ENCODE results near the gene WWOX. TPM values are rescaled to one million over a fixed set of nuclear protein-coding genes. Genes with fewer than 3 reads are reported as not detected.

The WWOX gene
- total RNA-seq, 3 donors from 2014 or later (not counting 1 experiment from before 2014, with no cell fraction given): 21.0 to 29.8 (median 27.0) TPM

DNA sequence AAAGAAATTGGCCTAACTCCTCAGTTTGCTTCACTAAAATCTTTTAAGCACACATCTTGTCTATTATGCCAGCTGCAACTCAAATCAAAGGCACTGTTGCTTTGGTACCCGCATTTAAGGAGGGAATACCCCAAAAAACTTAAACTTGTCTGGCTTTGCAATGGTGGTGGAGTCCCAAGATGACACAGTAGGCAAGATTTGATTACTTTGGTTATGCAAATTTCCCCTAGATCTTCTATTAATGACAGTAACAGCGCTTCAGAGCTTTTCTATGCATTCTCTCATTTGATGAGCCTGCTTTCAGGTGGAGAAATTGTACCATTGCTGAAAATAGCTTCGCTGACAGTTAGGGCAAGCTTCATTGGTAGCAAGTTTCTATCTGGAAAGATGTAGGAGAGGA is 27.2 kb downstream of the WWOX start:
- no peak overlapping the region for H3K27ac Mint-ChIP-seq
- H3K36me3 Mint-ChIP-seq: no peaks in the 10 kb centered on the region
- no peaks in the 10 kb centered on the region for H3K36me3 ChIP-seq (ENCODE audit: control insufficient read depth, insufficient read depth, low read length)
- no peaks in the 10 kb centered on the region for H3K9me3 Mint-ChIP-seq
- 90% methylated on average over 3 of the region's 3 CpGs for WGBS (ENCODE audit: insufficient coverage)
- no peak overlapping the region for H3K4me3 ChIP-seq (ENCODE audit: low read length)
- no peaks in the 10 kb centered on the region for H3K9me3 ChIP-seq (ENCODE audit: control insufficient read depth, insufficient read depth, low read length)
- intact Hi-C loops (cut with micrococcal nuclease): no loop called here
- H3K4me3 Mint-ChIP-seq: no peak overlapping the region
- no peak overlapping the region for H3K27ac ChIP-seq (ENCODE audit: low read length)
- H3K4me1 Mint-ChIP-seq: peaks cover 5% of the 10 kb centered on the region in 2 donors
- TF ChIP-seq CTCF (IDR thresholded peaks at IDR 0.05): no peak
- H3K27me3 ChIP-seq (ENCODE audit: control insufficient read depth, insufficient read depth, low read length): no peaks in the 10 kb centered on the region
- ATAC-seq (no peak), DNase-seq (no peak)
- H3K4me1 ChIP-seq (ENCODE audit: control insufficient read depth, insufficient read depth, low read length): no peaks in the 10 kb centered on the region
- no peaks in the 10 kb centered on the region for H3K27me3 Mint-ChIP-seq (ENCODE audit: low read depth in 2 of 2)

DNA sequence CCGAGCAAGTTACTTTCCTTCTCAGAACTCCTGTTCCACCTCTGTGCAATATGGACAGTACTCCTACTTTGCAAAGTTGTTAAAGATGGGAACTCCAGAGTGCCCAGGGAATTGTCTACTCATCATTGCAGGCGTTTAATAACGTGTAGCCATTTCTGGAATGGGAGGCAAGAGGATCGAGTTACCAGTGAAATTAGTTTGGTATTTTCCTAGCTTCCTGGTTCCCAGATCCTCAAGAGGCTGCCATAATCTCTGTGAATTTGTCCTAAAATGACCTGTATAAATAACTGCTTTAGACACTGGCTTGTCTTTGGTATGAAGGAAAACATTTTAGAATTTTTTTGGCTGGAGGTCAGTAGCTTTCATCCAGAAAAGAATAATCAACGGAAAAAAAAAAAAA is 27.7 kb downstream of the WWOX start:
- Histone ChIP-seq H3K36me3 (ENCODE audit: control insufficient read depth, insufficient read depth, low read length) (no peaks in the 10 kb centered on the region), H3K4me3 (ENCODE audit: low read length) (no peak overlapping the region), H3K9me3 (ENCODE audit: control insufficient read depth, insufficient read depth, low read length) (no peaks in the 10 kb centered on the region), H3K27ac (ENCODE audit: low read length) (no peak overlapping the region), H3K4me1 (ENCODE audit: control insufficient read depth, insufficient read depth, low read length) (no peaks in the 10 kb centered on the region), H3K27me3 (ENCODE audit: control insufficient read depth, insufficient read depth, low read length) (no peaks in the 10 kb centered on the region)
- Mint-ChIP-seq H3K9me3 (no peaks in the 10 kb centered on the region), H3K27ac (no peak overlapping the region), H3K27me3 (ENCODE audit: low read depth in 2 of 2) (no peaks in the 10 kb centered on the region), H3K36me3 (no peaks in the 10 kb centered on the region), H3K4me3 (no peak overlapping the region), H3K4me1 (peaks cover 5% of the 10 kb centered on the region in 2 donors)
- intact Hi-C loops (cut with micrococcal nuclease): no loop called here
- WGBS (ENCODE audit: insufficient coverage): 80% methylated on average over 5 of the region's 5 CpGs
- DNase-seq (no peak), ATAC-seq (no peak)
- no peak for TF ChIP-seq CTCF (IDR thresholded peaks at IDR 0.05)

DNA sequence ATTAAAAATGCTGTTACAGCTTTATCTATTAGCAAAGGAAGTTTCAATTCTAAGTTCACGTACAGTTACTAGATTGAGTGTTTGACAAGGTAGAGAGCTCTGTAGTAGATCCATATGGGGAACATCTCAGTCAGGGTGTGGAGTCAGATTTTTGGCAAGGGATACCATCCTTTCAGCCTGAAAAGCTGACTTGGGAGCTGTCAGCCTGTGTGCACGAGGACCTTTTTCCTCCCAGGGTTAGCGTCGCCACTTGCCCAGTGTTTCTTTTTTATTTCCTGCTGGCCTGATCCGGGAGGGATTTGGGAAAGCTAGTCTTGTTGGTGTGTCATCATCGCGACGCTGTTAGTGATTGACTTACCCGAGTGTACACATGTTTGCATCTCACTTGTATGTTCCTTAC is 29.5 kb downstream of the WWOX start:
- DNase-seq (no peak), ATAC-seq (no peak)
- H3K27me3 ChIP-seq (ENCODE audit: control insufficient read depth, insufficient read depth, low read length): no peaks in the 10 kb centered on the region
- intact Hi-C loops (cut with micrococcal nuclease): no loop called here
- no peak overlapping the region for H3K27ac ChIP-seq (ENCODE audit: low read length)
- H3K27ac Mint-ChIP-seq: no peak overlapping the region
- no peaks in the 10 kb centered on the region for H3K36me3 ChIP-seq (ENCODE audit: control insufficient read depth, insufficient read depth, low read length)
- H3K36me3 Mint-ChIP-seq: no peaks in the 10 kb centered on the region
- no peaks in the 10 kb centered on the region for H3K4me1 ChIP-seq (ENCODE audit: control insufficient read depth, insufficient read depth, low read length)
- H3K4me1 Mint-ChIP-seq: no peaks in the 10 kb centered on the region
- H3K4me3 Mint-ChIP-seq: no peak overlapping the region
- TF ChIP-seq CTCF (IDR thresholded peaks at IDR 0.05): no peak
- H3K9me3 Mint-ChIP-seq: no peaks in the 10 kb centered on the region
- H3K9me3 ChIP-seq (ENCODE audit: control insufficient read depth, insufficient read depth, low read length): no peaks in the 10 kb centered on the region
- no peak overlapping the region for H3K4me3 ChIP-seq (ENCODE audit: low read length)
- WGBS (ENCODE audit: insufficient coverage): 94% methylated on average over 9 of the region's 9 CpGs
- no peaks in the 10 kb centered on the region for H3K27me3 Mint-ChIP-seq (ENCODE audit: low read depth in 2 of 2)

DNA sequence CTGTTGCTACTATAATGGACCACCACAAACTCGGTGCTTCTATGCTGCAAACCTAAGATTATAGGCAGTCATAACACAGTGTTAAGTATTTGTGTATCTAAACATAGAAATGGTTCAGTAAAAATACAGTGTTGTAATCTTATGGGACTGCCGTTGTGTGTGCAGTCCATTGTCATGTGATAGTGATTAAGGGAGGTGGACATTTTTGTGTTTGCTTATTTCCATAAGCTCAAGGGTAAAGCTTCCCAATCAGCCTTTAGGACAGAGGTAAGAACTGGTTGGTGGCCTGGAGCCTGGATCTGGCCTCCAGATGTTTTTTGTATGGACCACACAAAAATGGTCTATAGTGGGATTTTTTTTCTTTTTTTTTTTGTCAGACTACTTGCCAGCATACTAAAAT is 29.9 kb downstream of the WWOX start:
- H3K27ac Mint-ChIP-seq: no peak overlapping the region
- Histone ChIP-seq H3K4me1 (ENCODE audit: control insufficient read depth, insufficient read depth, low read length) (no peaks in the 10 kb centered on the region), H3K27me3 (ENCODE audit: control insufficient read depth, insufficient read depth, low read length) (no peaks in the 10 kb centered on the region), H3K9me3 (ENCODE audit: control insufficient read depth, insufficient read depth, low read length) (no peaks in the 10 kb centered on the region), H3K36me3 (ENCODE audit: control insufficient read depth, insufficient read depth, low read length) (no peaks in the 10 kb centered on the region), H3K4me3 (ENCODE audit: low read length) (no peak overlapping the region), H3K27ac (ENCODE audit: low read length) (no peak overlapping the region)
- ATAC-seq: no peak
- no peak for DNase-seq
- intact Hi-C loops (cut with micrococcal nuclease): no loop called here
- WGBS (ENCODE audit: insufficient coverage): 97% methylated on average over 2 of the region's 2 CpGs
- no peak overlapping the region for H3K4me3 Mint-ChIP-seq
- H3K36me3 Mint-ChIP-seq: no peaks in the 10 kb centered on the region
- H3K27me3 Mint-ChIP-seq (ENCODE audit: low read depth in 2 of 2): no peaks in the 10 kb centered on the region
- peaks cover under 1 to 1% of the 10 kb centered on the region in 2 donors for H3K4me1 Mint-ChIP-seq
- no peak for TF ChIP-seq CTCF (IDR thresholded peaks at IDR 0.05)
- no peaks in the 10 kb centered on the region for H3K9me3 Mint-ChIP-seq

All from natural killer cell (primary cell).